SW 1271 (cell line): Measurements from ENCODE around the gene TMEM135.
"Not testable (repeated sequence)": the region's sequence is repeated elsewhere in the genome, so short reads cannot be mapped to it uniquely, and the experiment has no call there.

ENCODE experiments used
- DNase-seq, 2 experiments: peaks; one replicate each; lab custom pipeline; 2025; lab: John Stamatoyannopoulos, UW

TMEM135 gene

DNA sequence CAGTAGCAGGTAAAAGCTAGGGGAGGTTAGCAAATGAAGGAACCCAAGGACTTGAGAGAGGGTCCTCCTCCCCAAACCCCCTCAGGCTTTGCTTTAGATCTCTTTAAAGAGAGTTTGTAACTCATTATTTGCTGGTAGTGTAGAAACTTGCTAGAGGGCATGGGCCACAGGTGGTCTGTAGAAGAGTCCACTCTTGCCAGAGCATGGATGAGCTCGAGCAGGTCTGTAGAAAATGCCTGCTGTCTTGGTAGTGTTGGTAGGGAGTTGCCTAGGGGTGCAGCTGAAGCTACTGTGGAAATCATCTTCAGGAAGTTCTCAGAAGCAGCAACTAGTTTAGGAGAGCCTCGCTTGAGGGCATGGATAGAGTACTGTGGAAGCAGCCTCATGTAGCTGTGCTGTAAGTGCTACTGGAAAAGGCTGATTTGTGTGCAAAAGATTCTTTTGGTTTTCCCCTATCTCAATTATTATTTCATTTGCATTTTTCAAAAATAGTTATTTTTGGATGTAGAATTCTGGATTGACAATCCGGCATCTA, 104.3 kb downstream of the TMEM135 start:
- no peak for DNase-seq

DNA sequence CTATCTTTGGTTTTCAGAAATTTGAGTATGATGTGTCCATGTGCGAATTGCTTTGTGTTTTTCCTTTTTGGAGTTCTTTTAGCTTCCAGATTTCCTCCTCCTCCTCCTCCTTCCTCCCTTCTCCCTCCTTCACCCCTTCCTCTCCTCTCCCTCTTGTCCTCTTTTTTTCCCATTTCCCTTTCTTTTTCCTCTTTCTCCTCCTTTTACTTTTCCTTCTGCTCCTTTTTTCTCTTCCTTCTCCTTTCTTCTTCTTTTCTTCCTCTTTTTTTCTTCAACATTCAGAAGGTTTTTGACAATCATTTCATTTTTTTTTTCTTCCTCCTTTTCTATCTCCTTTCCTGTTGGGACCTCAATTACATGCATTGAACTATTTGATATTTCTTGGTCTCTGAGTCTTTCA, 104.9 kb downstream of the TMEM135 start:
- DNase-seq, result no peak

DNA sequence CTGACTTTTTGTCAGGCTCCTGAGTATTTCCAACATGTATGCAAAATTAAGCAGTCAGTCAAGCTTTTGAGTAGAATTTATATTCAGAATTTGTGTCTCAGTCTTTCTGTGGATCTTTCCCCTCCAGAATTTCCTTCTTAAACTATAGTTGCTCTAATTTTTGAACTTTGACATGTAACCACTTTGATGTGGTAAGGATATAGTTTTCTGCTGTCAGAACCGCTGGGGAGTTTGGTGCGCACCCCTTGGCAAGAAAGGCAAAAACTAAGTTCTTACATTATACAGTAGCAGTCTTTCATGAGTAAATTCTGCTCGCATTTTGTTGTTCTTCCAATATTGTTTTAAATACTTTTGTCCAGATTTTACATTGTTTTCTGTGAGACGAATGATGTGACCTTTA, 105.9 kb downstream of the TMEM135 start:
- DNase-seq, result no peak

DNA sequence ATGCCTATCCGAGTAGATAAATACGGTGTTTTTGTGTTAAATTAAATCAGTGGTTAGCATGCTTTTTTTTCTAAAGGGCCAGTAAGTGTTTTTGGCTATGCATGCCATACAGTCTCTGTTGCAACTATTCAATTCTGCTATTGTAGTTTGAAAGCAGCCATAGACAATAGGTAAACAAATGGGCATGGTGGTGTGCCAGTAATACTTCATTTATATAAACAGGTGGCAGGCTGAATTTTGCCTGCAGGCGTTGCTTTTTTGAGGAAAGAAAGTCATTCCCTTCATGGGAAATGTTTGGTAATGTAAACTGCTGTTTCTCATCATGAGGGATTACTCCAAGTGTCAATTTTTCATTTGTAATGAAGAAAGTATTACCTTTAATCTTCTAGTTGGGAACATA, 106.5 kb downstream of the TMEM135 start:
- DNase-seq, result no peak

DNA sequence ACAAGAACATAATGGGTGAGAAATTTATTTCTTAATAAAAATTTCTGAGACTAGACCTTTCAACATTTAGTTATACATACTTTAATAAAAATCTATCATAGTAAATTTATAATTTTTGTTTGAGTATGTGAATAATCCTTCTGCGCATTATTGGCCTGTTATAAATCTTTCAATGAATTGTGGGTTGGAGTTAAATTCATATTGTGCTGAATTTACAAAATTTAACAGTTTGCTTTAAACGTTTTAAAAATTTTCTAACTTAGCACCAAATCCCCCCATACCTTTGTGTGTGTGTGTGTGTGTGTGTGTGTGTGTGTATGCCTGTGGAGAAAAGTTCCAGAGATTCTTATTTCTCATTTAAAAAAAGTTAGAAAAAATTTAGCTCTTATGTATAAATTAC, 111.0 kb downstream of the TMEM135 start:
- no peak for DNase-seq

DNA sequence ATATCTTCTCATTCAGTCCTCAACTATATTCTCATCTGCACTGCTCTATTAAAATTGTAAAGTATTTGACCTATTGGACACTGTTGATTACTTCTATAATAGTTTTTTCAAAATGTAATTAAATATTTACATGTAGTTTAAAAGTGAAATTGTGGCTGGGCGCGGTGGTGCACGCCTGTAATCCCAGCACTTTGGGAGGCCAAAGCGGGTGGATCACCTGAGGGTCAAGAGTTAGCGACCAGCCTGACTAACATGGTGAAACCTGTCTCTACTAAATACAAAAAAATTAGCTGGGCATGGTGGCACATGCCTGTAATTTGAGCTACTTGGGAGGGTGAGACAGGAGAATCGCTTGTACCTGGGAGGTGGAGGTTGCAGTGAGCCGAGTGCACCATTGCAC, 112.0 kb downstream of the TMEM135 start:
- not testable (repeated sequence) for DNase-seq

DNA sequence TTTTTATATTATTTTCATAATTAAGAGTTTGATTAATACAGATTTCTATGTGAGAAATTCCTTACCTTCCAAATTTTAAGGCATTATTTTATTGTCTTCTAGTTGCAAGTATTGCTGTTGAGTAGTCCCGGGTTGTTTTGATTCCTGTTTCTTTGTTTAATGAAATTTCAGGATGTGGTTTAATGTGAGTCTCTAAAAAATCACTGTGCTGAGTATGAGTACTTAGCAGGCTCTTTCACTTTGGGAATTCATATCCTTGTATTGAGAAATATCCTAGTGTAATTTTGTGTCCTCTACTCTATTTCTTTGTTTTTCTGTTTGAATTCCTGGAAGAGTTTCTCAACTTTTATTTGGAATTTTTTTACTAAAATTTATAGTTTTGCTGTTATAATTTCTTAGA, 113.2 kb downstream of the TMEM135 start:
- no peak for DNase-seq

DNA sequence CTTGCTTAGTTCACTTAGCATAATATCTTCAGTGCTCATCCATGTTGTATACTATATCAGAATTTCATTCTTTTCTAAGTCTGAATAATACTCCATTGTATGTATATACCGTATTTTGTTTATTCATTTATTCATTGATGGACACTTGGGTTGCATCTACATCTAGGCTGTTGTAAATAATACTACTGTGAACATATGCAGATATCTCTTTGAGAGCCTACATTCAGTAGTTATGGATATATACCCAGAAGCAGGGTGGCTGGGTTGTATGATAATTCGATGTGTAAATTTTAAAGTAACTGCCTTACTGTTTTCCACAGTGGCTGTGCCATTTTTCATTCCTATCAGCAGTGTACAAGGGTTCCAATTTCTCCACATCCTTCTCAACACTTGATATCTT, 116.5 kb downstream of the TMEM135 start:
- no peak for DNase-seq

DNA sequence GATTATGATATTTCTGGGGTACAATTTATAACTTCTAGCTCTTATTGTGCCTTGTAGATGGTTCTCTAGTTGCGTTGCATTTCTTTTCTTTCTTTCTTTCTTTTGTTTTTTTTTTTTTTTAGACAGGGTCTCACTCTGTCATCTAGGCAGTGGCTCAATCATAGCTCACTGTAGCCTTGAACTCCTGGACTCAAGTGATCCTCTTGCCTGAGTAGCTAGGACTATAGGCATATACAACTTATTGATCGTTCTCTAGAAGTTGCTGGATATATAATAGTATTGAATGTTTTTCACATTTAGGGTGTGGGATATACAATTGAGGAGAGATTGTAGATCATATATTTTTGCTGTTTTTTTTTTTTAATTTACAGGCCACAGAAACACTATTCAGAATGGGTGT, 119.2 kb downstream of the TMEM135 start:
- DNase-seq, result no peak

DNA sequence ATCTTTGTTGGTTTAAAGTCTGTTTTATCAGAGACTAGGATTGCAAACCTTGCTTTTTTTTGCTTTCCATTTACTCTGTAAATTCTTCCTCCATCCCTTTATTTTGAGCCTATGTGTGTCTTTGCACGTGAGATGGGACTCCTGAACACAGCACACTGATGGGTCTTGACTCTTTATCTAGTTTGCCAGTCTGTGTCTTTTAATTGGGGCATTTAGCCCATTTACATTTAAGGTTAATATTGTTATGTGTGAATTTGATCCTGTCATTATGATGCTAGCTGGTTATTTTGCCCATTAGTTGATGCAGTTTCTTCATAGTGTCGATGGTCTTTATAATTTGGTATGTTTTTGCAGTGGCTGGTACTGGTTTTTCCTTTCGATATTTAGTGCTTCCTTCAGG, 131.3 kb downstream of the TMEM135 start:
- not testable (repeated sequence) for DNase-seq

DNA sequence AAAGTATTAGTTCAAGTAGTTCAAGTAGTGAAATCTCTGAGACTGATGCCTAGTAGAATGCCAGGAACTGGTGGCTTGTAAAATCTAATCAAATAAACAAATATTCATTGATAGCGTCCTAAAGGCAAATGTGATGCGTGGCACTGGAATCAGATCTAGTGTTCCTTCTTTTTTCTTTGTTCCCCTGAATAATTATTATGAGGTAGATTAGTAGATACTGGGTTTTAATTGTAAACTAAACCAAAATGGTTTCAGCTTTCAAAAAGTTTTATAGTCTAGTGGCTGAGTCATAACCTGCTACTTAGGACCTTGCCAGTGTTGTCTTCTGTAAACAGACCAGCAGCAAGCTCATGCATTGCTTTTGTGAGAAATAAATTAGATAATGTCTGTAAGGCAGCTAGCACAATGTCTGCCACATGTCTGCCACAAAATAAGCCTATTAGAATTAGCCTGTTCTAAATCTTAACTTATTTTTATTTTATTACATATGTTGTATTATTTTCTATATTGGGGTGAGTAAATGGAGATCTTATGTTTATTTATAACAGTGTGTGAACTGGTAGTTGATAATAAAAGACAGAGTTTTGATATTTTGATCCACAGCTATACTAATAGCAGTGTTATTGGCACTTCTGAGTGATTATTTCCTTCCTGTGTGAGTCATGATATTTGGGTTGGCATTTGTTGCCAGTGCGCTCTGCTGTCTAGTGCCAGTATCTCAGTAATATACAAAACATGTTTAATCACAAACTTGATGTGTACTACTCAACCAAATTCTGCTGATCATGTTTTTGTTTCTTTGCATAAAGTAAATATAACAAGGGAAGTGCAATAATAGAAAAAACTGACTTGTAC, 135.7 kb downstream of the TMEM135 start:
- DNase-seq, result peak in 1 of 2 experiments; percentile 65

DNA sequence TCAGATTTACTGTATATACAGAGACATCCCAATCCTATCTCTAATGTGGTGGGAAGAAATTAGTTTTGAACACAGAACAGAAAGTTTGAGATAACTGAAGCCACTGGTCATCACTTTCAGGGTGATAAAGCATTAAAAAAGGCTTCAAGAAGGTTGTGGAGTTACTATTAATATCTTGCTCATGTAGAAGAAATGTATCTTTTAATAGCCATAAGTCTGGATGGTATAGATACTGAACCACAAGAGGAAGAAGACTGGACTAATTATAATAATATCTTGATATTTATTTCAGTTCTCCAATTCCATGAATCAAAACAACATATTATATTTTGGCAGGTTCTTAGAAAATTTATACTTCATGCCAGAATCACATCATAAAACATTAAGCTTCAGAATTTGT, 137.1 kb downstream of the TMEM135 start:
- DNase-seq, result no peak

DNA sequence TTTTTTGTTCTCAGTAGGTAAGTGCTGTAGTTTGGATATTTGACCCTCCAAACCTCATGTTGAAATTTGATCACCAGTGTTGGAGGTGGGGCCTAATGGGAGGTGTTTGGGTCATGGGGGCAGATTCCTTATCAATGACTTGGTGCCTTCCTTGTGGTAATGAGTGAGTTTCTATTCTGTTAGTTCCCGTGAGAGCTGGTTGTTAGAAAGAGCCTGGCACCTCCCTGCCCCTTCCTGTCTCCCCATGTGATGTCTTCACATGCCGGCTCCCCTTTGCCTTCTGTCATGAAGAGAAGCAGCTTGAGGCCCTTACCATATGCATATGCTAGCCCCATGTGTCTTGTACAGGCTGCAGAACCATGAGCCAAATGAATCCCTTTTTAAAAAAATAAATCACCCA, 138.3 kb downstream of the TMEM135 start:
- peak in 1 of 2 experiments; percentile 52 for DNase-seq

DNA sequence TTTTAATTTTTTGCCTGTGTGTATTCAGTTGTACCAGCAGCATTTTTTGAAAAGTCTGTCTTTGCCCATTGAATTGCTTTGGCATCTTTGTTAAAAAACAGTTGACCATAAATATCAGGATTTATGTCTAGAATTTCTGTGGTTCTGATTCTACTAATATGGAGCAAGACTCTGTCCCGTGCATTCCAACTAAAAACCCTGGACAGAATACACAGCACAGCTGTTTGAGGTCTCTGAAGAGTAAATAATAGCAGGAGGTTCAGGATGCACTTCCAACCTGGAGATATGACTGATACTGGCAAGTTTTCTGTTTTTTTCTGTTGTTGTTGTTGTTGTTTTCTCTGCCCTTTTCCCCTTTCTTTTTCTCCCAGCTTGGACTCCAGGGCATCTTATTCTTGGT, 141.9 kb downstream of the TMEM135 start:
- DNase-seq, result no peak

DNA sequence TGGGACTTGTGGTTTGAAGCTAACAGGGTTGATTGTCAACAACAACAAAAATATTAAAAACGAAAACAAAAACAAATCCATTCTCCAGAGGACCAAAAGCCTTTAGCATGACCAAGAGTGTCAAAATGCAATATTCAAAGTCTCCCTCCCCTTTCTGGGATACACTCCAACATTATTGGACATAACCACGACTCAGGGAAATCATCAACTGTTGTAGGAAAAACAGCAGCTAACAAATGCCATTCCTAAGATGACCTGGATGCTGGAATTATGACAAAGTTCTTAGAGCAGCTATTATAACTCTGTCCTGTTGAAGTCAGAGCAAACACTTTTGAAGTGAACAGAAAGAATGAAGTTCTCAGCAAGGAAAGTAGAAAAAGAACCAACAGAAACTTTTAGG, 143.0 kb downstream of the TMEM135 start:
- peak in 1 of 2 experiments; percentile 24 for DNase-seq

DNA sequence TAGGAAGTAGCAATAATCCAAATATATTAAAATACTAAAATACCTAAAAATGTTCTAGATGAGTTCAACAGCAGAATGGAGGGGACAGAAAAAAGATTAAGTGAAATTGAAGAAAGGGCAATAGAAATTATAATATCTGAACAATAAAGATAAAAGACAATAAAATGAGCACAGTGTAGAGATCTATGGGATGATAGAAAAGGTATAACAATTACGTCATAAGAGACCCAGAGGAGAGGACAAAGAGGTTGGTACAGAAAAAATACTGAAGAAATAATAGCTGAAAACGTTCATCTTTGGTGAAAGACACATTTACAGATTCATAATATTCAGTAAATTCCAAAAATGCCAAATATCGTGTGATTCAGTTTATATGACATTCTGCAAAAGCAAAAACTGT, 143.4 kb downstream of the TMEM135 start:
- DNase-seq, result no peak

DNA sequence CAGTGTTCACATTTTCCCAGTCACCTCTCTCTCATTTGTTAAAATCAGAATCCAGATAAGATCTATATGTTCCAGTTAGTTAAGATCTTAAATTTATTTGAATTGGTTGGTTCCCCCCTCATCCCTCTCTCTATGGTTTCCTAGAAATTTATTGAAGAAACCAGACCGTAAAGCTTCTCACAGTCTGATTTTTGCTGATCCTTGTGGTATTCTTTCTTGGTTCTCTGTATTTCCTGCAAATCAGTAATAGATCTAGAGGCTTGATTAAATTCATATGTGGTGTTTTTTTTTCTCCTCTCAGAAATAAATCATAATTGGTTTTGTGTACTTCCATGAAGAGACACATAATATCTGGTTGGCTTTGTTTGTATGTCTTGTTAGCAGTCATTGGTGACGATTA, 147.5 kb downstream of the TMEM135 start:
- no peak for DNase-seq

DNA sequence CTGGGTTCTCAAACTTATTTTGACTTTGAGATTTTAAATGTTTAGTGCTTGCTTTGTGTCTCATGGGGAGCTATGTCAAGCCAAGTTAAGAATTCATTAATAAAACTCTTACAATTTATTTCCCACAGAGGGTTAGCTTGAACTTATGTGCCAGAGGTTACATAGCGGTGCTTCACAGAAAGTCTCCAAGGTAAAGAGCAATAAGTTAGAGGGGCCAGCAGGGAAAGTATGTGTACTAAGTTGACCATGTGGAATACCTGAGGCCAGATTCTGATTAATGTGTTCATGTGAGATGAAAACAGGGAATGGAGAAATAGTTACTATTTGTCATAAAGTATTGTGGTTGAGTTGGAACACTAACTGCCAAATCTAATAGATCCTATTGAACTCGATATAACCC, 149.3 kb downstream of the TMEM135 start:
- no peak for DNase-seq

DNA sequence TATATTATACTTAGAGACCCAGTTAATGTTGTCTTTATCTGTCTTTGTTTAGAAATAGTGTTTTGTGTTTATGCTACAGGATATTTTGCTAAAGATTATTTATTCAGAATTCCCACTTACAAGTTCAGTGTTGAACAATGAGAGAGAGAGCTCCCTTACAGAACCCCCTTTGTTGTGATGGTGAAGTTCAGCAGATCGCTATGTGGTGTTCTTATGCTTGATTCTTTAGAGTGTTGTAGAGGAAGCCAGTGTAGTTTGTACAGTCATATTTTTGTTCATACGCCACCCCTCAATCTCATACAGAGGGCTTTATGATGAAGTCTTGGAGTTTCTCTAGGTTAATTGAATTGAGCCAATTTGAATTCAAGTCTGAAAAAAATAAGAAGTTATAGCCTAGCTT, 150.2 kb downstream of the TMEM135 start:
- no peak for DNase-seq

DNA sequence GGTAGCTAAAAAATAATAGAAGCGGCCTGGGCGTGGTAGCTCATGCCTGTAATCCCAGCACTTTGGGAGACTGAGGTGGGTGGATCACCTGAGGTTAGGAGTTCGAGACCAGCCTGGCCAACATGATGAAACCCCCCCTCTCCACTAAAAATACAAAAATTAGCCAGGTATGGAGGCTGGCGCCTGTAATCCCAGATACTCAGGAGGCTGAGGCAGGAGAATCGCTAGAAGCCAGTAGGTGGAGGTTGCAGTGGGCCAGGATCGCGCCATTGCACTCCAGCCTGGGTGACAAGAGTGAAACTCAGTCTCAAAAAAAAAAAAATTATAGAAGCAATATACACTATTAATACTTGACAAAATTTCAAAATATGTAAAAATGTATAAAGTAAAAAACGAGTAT, 150.7 kb downstream of the TMEM135 start:
- DNase-seq, result not testable (repeated sequence)

DNA sequence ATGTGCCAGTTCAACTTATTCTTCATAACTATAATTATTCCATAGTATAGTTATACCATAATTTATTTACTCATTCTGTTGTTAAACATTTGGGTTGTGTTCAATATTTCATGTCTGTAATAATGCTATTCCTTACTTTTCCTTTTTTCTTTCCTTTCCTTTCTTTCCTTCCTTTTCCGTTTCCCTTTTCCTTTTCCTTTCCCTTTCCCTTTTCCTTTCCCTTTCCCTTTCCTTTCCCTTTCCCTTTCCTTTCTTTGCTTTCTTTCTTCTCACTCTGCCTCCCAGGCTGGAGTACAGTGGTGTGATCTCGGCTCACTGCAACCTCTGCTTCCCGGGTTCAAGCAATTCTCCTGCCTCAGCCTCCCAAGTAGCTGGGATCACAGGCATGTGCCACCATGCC, 151.2 kb downstream of the TMEM135 start:
- not testable (repeated sequence) for DNase-seq

DNA sequence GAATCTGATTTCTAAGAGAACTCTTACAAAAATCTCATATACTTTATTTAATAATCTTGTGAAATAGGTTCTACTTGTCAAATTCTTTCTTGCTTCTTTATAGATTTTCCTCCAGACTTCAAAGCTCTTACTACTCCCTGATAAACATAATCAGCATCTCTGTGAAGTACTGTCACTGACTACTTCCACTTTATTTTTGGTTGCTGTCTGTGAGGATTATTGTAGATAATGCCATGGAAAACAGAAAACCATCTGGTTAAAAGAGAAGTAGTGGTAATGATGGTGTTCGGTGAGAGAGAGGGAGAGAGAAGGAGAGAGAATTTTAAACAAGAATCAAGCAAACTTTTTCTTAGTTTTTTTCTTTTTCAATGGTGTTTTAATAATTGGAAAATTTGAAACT, 152.3 kb downstream of the TMEM135 start:
- no peak for DNase-seq

DNA sequence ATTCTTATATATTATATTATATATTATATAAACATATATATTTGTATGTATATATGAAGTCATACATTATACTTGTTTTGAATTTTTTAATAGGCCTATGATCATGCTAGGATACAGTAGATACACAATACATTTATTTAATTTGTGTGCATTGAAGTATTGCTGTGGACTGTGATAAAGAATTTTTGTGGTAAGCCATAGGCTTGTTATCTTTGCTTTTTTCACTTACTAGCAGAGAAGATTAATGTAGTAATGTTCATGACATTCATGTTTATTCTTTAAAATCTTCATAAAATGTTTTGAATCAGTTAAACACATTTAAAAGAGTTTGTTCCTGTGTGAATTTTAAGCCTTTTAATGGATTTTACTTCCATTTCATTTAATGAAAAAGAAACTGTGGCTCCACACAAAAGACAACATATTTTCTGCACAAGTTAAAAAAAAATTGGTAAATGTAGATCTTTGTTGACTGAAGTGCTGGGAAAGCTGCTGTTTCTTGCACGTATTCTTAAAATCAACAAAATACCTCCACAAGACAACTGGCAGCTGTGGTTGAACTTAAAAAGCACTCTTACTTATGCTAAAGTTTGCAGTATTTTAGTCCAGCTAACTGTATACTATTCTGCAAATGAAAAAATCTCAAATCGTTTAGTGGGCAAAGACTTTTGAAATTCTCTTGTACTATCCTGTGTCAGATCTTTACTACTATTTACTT, 156.2 kb downstream of the TMEM135 start:
- DNase-seq, result no peak
